K562 (cell line): Measurements from ENCODE around the gene HRAS. TPM values are rescaled to one million over a fixed set of nuclear protein-coding genes. Genes with fewer than 3 reads are reported as not detected.

Experiments
- ATF1 ChIP-seq, 2 experiments: fragments of 450-650 bp in 1 of 2; IDR thresholded peaks; 2 replicates each; pipeline ENCODE4 v1.6.1; 2016; ENCODE audit warnings: missing compliant biosample characterization in 1 of 2, missing genetic modification characterization in 1 of 2
- CTBP1 ChIP-seq: fragments of 450-650 bp; IDR thresholded peaks from 2 replicates; pipeline ENCODE4 v1.6.1; 2016; ENCODE audit warnings: borderline replicate concordance
- EGR1 ChIP-seq: fragments of 450-650 bp; conservative IDR thresholded peaks from 2 replicates; pipeline ENCODE4 v1.6.1; 2017; ENCODE audit warnings: mild to moderate bottlenecking
- ILF3 ChIP-seq: fragments of 450-650 bp; IDR thresholded peaks from 2 replicates; pipeline ENCODE4 v1.6.1; 2018; ENCODE audit warnings: antibody characterized with exemption, mild to moderate bottlenecking, moderate library complexity, borderline replicate concordance
- MCM7 ChIP-seq, 2 experiments: fragments of 450-650 bp; IDR thresholded peaks; 2 replicates each; pipeline ENCODE4 v1.6.1; 2016 to 2018
- POLR2AphosphoS5 ChIP-seq: IDR thresholded peaks from 2 replicates; pipeline ENCODE4 v1.6.1; 2011; ENCODE audit warnings: mild to moderate bottlenecking, low read depth, low read length, moderate library complexity; ENCODE audit not compliant: control insufficient read depth, insufficient read depth
- SIRT6 ChIP-seq: IDR thresholded peaks from one replicate; pipeline ENCODE4 v1.6.1; 2012; ENCODE audit warnings: low read depth, mild to moderate bottlenecking, control low read depth, inconsistent platforms, low read length, moderate library complexity
- polyA plus RNA-seq, 8 experiments: library from polyadenylated mRNA; depleted of rRNA in 4 of 8; stranded (reverse) in 5 of 8; unstranded in 3 of 8; fragments of >200 nt; fragmentation: Nextera tagmentation in 2 of 8; fragmentation: Illumina TruSeq in 1 of 8; extraction: Ambion mirVana in 2 of 8; extraction: Trizol in 1 of 8; gene quantifications; 2 replicates each; pipeline versions ENCODE4 v1.2.1 to v1.2.3, GENCODE V29; 2011 to 2014; ENCODE audit warnings: inconsistent platforms in 1 of 8, missing spikeins in 1 of 8
- total RNA-seq, 7 experiments: library from RNA; depleted of rRNA in 6 of 7; stranded (reverse); fragments of >200 nt in 6 of 7; fragmentation: Illumina TruSeq in 2 of 7; extraction: Trizol in 2 of 7; gene quantifications; 2 replicates each; pipeline versions ENCODE4 v1.2.1 to v1.2.3, GENCODE V29; 2011 to 2021; ENCODE audit warnings: low replicate concordance in 1 of 7
- TF ChIP-seq, protein P1 (sequence below): fragments of 250-450 bp; sonication (Bioruptor Pico); IDR thresholded peaks from 2 replicates; pipeline ENCODE4 v1.8.0; 2022; ENCODE audit warnings: inconsistent platforms
- TF ChIP-seq, protein P2 (sequence below): fragments of 250-450 bp; sonication (Bioruptor Pico); IDR thresholded peaks from 2 replicates; pipeline ENCODE4 v1.4.0; 2020; ENCODE audit warnings: mild to moderate bottlenecking
- TF ChIP-seq, protein P3 (sequence below): fragments of 250-450 bp; sonication (Bioruptor Pico); IDR thresholded peaks from 2 replicates; pipeline ENCODE4 v1.8.0; 2022; ENCODE audit warnings: moderate library complexity, mild to moderate bottlenecking, inconsistent platforms
- TF ChIP-seq, protein P4 (sequence below), 3 experiments: fragments of 200-800 bp in 1 of 3; fragments of 250-450 bp in 1 of 3; fragments of 450-650 bp in 1 of 3; sonication (Bioruptor Pico) in 1 of 3; sonication (Bioruptor generic) in 1 of 3; formaldehyde crosslinking in 1 of 3; IDR thresholded peaks; 2 replicates each; pipeline versions ENCODE4 v1.6.1 to v1.8.0; 2016 to 2022; ENCODE audit warnings: mild to moderate bottlenecking in 2 of 3, missing genetic modification characterization in 2 of 3, missing compliant biosample characterization in 1 of 3, moderate library complexity in 1 of 3
- TF ChIP-seq, protein P5 (sequence below): fragments of 250-450 bp; sonication (Bioruptor Pico); IDR thresholded peaks from 2 replicates; pipeline ENCODE4 v1.5.1; 2021; ENCODE audit warnings: mild to moderate bottlenecking
- TF ChIP-seq, protein P6 (sequence below): sonication (generic); formaldehyde crosslinking; IDR thresholded peaks from 2 replicates; pipeline ENCODE4 v1.9.0; 2022; ENCODE audit warnings: mild to moderate bottlenecking, missing genetic modification reagents

Gene HRAS
- total and polyA plus RNA-seq, 9 of the 15 experiments (the other 6 are each of a cell fraction or from before 2014, with no cell fraction given), result 2.8 to 73.5 (median 29.6) TPM

DNA sequence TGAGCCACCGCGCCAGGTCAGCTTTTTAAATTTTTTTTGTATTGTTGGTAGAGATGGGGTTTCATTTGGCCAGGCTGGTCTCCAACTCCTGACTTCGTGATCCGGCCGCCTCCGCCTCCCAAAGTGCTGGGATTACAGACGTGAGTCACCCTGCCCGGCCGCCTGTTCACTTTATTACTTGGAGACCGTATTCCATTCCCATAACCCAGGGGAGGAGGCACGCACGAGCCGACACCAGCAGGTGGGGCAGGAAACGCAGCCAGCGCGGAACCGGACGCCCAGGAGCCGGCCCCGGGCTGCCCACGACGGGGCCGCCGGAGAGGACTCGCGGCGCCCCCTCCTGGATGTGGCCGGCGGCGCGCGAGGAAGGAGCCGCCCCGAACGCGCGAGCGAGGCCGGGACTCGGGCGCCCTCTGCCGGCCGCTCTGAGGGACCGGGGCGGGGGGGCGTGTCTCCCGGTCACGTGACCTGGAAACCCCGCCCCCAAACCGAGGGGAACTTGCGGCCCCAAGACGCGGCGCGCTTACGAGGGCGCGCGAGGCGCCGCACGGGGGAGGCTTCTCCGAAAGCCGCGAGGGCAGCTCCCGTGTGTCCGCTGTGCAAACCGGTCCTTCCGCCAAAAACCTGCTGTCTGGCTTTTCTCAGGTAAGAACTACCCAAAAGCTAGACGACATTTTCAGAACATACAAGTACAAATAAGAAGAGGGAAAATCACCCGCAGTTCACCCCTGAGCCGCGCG lies 16.7 kb downstream of the HRAS start (continued):
- TF ChIP-seq, protein P1, sequence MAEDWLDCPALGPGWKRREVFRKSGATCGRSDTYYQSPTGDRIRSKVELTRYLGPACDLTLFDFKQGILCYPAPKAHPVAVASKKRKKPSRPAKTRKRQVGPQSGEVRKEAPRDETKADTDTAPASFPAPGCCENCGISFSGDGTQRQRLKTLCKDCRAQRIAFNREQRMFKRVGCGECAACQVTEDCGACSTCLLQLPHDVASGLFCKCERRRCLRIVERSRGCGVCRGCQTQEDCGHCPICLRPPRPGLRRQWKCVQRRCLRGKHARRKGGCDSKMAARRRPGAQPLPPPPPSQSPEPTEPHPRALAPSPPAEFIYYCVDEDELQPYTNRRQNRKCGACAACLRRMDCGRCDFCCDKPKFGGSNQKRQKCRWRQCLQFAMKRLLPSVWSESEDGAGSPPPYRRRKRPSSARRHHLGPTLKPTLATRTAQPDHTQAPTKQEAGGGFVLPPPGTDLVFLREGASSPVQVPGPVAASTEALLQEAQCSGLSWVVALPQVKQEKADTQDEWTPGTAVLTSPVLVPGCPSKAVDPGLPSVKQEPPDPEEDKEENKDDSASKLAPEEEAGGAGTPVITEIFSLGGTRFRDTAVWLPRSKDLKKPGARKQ, result peak; percentile 92
- TF ChIP-seq, protein P2, sequence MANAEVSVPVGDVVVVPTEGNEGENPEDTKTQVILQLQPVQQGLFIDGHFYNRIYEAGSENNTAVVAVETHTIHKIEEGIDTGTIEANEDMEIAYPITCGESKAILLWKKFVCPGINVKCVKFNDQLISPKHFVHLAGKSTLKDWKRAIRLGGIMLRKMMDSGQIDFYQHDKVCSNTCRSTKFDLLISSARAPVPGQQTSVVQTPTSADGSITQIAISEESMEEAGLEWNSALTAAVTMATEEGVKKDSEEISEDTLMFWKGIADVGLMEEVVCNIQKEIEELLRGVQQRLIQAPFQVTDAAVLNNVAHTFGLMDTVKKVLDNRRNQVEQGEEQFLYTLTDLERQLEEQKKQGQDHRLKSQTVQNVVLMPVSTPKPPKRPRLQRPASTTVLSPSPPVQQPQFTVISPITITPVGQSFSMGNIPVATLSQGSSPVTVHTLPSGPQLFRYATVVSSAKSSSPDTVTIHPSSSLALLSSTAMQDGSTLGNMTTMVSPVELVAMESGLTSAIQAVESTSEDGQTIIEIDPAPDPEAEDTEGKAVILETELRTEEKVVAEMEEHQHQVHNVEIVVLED, result peak; percentile 92
- no peak for TF ChIP-seq MCM7 (IDR thresholded peaks at IDR 0.05)
- peak; percentile 94 for TF ChIP-seq CTBP1
- TF ChIP-seq, protein P3, sequence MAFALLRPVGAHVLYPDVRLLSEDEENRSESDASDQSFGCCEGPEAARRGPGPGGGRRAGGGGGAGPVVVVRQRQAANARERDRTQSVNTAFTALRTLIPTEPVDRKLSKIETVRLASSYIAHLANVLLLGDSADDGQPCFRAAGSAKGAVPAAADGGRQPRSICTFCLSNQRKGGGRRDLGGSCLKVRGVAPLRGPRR (CRISPR knock-in tag), result no peak; the same call in 1 of the 2 replicates
- TF ChIP-seq, protein P4, sequence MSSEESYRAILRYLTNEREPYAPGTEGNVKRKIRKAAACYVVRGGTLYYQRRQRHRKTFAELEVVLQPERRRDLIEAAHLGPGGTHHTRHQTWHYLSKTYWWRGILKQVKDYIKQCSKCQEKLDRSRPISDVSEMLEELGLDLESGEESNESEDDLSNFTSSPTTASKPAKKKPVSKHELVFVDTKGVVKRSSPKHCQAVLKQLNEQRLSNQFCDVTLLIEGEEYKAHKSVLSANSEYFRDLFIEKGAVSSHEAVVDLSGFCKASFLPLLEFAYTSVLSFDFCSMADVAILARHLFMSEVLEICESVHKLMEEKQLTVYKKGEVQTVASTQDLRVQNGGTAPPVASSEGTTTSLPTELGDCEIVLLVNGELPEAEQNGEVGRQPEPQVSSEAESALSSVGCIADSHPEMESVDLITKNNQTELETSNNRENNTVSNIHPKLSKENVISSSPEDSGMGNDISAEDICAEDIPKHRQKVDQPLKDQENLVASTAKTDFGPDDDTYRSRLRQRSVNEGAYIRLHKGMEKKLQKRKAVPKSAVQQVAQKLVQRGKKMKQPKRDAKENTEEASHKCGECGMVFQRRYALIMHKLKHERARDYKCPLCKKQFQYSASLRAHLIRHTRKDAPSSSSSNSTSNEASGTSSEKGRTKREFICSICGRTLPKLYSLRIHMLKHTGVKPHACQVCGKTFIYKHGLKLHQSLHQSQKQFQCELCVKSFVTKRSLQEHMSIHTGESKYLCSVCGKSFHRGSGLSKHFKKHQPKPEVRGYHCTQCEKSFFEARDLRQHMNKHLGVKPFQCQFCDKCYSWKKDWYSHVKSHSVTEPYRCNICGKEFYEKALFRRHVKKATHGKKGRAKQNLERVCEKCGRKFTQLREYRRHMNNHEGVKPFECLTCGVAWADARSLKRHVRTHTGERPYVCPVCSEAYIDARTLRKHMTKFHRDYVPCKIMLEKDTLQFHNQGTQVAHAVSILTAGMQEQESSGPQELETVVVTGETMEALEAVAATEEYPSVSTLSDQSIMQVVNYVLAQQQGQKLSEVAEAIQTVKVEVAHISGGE (CRISPR knock-in tag; IDR thresholded peaks at IDR 0.05), result peak in 2 of 3 experiments; percentile 50 to 88; a peak in 3 of 6 replicates
- TF ChIP-seq, protein P5, sequence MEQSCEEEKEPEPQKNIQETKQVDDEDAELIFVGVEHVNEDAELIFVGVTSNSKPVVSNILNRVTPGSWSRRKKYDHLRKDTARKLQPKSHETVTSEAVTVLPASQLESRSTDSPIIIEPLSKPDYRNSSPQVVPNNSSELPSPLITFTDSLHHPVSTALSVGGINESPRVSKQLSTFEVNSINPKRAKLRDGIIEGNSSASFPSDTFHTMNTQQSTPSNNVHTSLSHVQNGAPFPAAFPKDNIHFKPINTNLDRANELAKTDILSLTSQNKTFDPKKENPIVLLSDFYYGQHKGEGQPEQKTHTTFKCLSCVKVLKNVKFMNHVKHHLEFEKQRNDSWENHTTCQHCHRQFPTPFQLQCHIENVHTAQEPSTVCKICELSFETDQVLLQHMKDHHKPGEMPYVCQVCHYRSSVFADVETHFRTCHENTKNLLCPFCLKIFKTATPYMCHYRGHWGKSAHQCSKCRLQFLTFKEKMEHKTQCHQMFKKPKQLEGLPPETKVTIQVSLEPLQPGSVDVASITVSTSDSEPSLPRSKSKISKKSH (CRISPR knock-in tag), result no peak
- TF ChIP-seq ATF1 (CRISPR knock-in tag; IDR thresholded peaks at IDR 0.05), result no peak
- TF ChIP-seq ATF1 (tag; IDR thresholded peaks at IDR 0.05), result peak; percentile 79
- TF ChIP-seq, protein P6, sequence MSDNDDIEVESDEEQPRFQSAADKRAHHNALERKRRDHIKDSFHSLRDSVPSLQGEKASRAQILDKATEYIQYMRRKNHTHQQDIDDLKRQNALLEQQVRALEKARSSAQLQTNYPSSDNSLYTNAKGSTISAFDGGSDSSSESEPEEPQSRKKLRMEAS (CRISPR knock-in tag), result peak; percentile 92
- peak; percentile 61 for TF ChIP-seq EGR1
- TF ChIP-seq ILF3, result peak; percentile 98
- TF ChIP-seq POLR2AphosphoS5, result 0 out of 2 replicates have a peak, but pooled peaks have one; percentile 16
- no peak for TF ChIP-seq SIRT6
